Mesenteric fat pad (tissue), 1 donor: Measurements from ENCODE around the gene DNAI2. TPM values are rescaled to one million over a fixed set of nuclear protein-coding genes. Genes with fewer than 3 reads are reported as not detected.

Experiments
- DNase-seq: peaks from one replicate; pipeline ENCODE4 v3.0.0-alpha.2; 2020; ENCODE audit warnings: low spot score
- long read RNA-seq: library from polyadenylated mRNA; unstranded; transcript quantifications from one replicate; pipeline ENCODE4 v2.0.0, GENCODE V29; 2020
- total RNA-seq: library from RNA; stranded (reverse); fragmentation: NEBNext Ultra II Directional; extraction: Animal tissue kit (Norgen Biotek cat#: 25700); gene quantifications from one replicate; pipeline ENCODE4 v1.2.1, GENCODE V29; 2021
- donor health status: DM: yes; HTN: yes; CAD: no.

Gene DNAI2
- total RNA-seq = not detected
- long read RNA-seq = 0 reads

GRCh38 chr17:74274060-74274708 is at the start of gene DNAI2:
Gene DNAI2 (plus strand): TSS chr17:74274234. CDS start chr17:74281818, 7,584 bp downstream.
- no peak for DNase-seq

- DNase-seq = no peak
These were observed 48.9 kb upstream of the DNAI2 start for GRCh38 chr17:74224959-74225725.

GRCh38 chr17:74226252-74226651 is 47.8 kb upstream of the DNAI2 start:
- no peak for DNase-seq

- no peak for DNase-seq
These were observed 46.6 kb upstream of the DNAI2 start for GRCh38 chr17:74227271-74228080.

GRCh38 chr17:74228306-74228978 is 45.6 kb upstream of the DNAI2 start:
- no peak for DNase-seq

- no peak for DNase-seq
These were observed 43.1 kb upstream of the DNAI2 start for GRCh38 chr17:74230896-74231295.

GRCh38 chr17:74231928-74232907 is 41.8 kb upstream of the DNAI2 start:
- no peak for DNase-seq

GRCh38 chr17:74233937-74234336 is 40.1 kb upstream of the DNAI2 start:
- DNase-seq = no peak

- DNase-seq = no peak
These were observed 39.5 kb upstream of the DNAI2 start for GRCh38 chr17:74234486-74234885.

- no peak for DNase-seq
These were observed 38.9 kb upstream of the DNAI2 start for GRCh38 chr17:74235040-74235581.

GRCh38 chr17:74235911-74236371 is 38.1 kb upstream of the DNAI2 start:
- no peak for DNase-seq

- DNase-seq = no peak
These were observed 36.7 kb upstream of the DNAI2 start for GRCh38 chr17:74237321-74237720.

- DNase-seq = no peak
These were observed 34.9 kb upstream of the DNAI2 start for GRCh38 chr17:74239172-74239571.

GRCh38 chr17:74240618-74241205 is 33.3 kb upstream of the DNAI2 start:
- no peak for DNase-seq

GRCh38 chr17:74241431-74241830 is 32.6 kb upstream of the DNAI2 start:
- no peak for DNase-seq

GRCh38 chr17:74241847-74242246 is 32.2 kb upstream of the DNAI2 start:
- no peak for DNase-seq

GRCh38 chr17:74243013-74243755 is 30.9 kb upstream of the DNAI2 start:
- DNase-seq = no peak

- DNase-seq = no peak
These were observed 29.9 kb upstream of the DNAI2 start for GRCh38 chr17:74244128-74244527.

- no peak for DNase-seq
These were observed 29.5 kb upstream of the DNAI2 start for GRCh38 chr17:74244548-74244947.
